Neutrophil (primary cell): ENCODE data around the gene SNTG2.

ENCODE experiments used
- H3K27ac ChIP-seq: fragments of 200-600 bp; sonication (generic); 2 replicates; pipeline ENCODE4 v1.5.1; 2016; ENCODE audit warnings: mild to moderate bottlenecking, moderate library complexity
- H3K27me3 ChIP-seq: fragments of 200-600 bp; sonication (generic); 2 replicates; pipeline ENCODE4 v1.6.0; 2016; ENCODE audit warnings: mild to moderate bottlenecking
- H3K36me3 ChIP-seq: fragments of 200-600 bp; sonication (generic); 2 replicates; pipeline ENCODE4 v1.5.1; 2017
- H3K4me1 ChIP-seq, 2 experiments: fragments of 200-600 bp in 1 of 2; sonication (generic) in 1 of 2; 1 replicate in 1 of 2; 2 replicates in 1 of 2; pipeline versions ENCODE4 v1.5.1 to v1.6.1; 2013 to 2016; ENCODE audit warnings: low read depth in 1 of 2, low read length in 1 of 2, mild to moderate bottlenecking in 1 of 2, moderate library complexity in 1 of 2; ENCODE audit not compliant: control insufficient read depth in 1 of 2, insufficient read depth in 1 of 2
- H3K4me3 ChIP-seq, 2 experiments: fragments of 200-600 bp in 1 of 2; sonication (generic) in 1 of 2; 1 replicate in 1 of 2; 2 replicates in 1 of 2; pipeline ENCODE4 v1.5.1; 2013 to 2016; ENCODE audit warnings: low read depth in 1 of 2, low read length in 1 of 2, mild to moderate bottlenecking in 1 of 2, moderate library complexity in 1 of 2
- H3K9me3 ChIP-seq: fragments of 200-600 bp; sonication (generic); 2 replicates; pipeline ENCODE4 v1.5.1; 2016
- CTCF ChIP-seq: fragments of 200-600 bp; sonication (generic); IDR thresholded peaks from 2 replicates; pipeline ENCODE4 v1.5.1; 2016; ENCODE audit warnings: antibody characterized with exemption

SNTG2 gene

DNA sequence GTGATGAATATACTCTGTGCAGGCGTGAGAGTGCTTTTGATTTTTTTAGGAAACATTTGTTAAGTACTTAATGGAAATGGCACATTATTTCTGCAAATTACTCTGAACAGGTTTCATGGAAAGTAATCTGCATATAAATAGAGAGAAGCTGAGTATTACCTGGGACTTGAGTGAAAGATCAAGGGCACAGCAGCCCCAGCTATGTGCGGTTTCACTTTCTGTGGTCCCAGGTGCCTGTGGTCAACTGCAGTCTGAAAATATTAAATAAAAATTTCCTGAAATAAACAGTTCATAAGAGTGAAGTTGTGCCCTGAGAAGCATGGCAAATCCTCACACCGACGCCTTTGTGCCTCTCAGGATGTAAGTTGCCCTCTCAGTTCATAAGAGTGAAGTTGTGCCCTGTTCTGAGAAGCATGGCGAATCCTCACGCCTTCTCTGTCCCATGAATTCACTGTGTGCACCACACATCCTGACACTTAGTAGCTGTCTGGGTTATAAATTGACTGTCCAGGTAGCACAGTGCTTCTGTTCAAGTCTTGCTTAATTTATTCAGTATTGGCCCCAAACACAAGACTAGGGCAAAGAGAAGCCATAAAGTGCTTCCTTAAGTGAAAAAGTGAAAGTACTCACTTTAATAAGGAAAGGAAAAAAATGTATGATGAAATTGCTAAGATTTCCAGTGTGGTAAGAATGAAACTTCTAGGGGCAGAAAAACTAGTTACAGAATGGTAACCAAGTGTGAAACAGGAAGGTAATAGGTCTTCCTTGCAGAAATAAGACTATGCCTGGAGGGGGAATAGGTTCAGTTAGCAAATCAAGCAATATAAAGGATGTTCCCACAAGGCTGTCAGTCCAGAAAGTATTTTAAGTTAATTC, 4.3 kb upstream of the SNTG2 start:
- no peaks in the 10 kb centered on the region for H3K36me3 ChIP-seq
- no peaks in the 10 kb centered on the region for H3K9me3 ChIP-seq
- H3K27ac ChIP-seq: no peak overlapping the region
- no peak overlapping the region for H3K4me3 ChIP-seq
- no peak for TF ChIP-seq CTCF
- peaks cover 59% of the 10 kb centered on the region for H3K27me3 ChIP-seq
- no peaks in the 10 kb centered on the region for H3K4me1 ChIP-seq

- Histone ChIP-seq H3K27ac (no peak overlapping the region), H3K27me3 (peaks cover 87% of the 10 kb centered on the region), H3K4me1 (no peaks in the 10 kb centered on the region), H3K9me3 (no peaks in the 10 kb centered on the region), H3K4me3 (no peak overlapping the region), H3K36me3 (no peaks in the 10 kb centered on the region)
- TF ChIP-seq CTCF: no peak
Measured at GRCh38 chr2:949384-950079, 1.1 kb upstream of the SNTG2 start.

DNA sequence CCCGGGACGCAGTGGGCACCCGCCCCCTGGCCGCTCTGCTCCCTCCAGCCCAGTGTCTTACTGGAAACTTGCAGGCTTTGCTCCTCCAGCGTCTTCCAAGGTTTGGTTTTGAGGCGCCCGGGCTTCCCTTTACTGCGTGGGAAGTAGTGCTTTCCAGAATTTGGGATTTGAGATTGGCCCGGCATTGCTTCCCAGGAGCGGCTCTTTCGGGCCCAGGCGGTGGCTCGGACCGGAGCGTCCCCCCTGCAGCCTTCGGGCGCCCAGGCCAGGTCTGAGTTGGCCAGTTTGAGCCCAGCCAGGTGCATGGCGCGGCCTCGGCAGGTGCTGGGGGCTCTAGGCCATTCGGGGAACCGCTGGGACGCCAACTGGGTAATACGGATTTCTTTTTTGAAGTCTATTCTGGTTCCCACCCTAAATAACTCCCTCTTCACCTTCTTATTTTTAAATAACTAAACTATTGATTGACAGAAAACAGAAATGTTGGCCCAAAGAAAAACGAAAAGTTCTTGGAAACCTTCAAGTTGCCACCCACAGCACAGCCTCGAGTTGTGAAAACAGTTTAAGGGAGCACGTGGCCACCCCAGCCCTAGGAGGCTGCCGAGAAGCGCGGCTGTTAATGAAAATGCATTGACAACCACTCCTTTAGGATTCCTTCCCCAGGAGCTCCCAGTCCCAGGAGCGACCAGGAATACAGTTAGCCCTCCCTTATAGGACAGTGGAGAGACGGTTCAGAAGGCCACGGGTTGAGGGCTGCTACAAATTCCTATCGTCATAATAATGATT, 766 bp downstream of the SNTG2 start:
- H3K4me1 ChIP-seq: no peaks in the 10 kb centered on the region
- peaks cover 92% of the 10 kb centered on the region for H3K27me3 ChIP-seq
- no peaks in the 10 kb centered on the region for H3K9me3 ChIP-seq
- H3K4me3 ChIP-seq: no peak overlapping the region
- TF ChIP-seq CTCF: no peak
- H3K36me3 ChIP-seq: no peaks in the 10 kb centered on the region
- H3K27ac ChIP-seq: no peak overlapping the region

DNA sequence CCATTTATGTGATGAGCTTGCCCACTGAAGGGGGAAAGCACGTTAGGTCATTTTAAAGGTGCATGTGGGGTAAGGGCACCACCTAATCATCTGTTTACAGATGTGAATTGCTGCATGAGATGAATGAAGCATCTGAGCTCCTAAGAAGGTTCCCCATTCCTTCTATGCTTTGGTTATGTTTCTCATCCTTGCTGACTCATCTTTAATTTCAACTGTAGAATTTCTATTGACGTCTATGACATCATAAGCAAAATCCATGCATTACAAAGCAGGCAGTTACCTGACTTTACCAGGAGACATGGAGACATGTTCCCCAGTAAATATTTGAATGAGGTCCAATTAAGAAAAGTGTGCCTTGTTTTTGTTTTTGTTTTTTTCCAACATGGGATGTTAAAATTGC, 2.8 kb downstream of the SNTG2 start:
- Histone ChIP-seq H3K27ac (no peak overlapping the region), H3K36me3 (no peaks in the 10 kb centered on the region), H3K27me3 (peaks cover 74% of the 10 kb centered on the region), H3K4me3 (no peak overlapping the region), H3K4me1 (no peaks in the 10 kb centered on the region), H3K9me3 (no peaks in the 10 kb centered on the region)
- TF ChIP-seq CTCF: no peak

GRCh38 chr2:953975-954686, 3.5 kb downstream of the SNTG2 start:
- H3K4me3 ChIP-seq: no peak overlapping the region
- no peaks in the 10 kb centered on the region for H3K4me1 ChIP-seq
- H3K27ac ChIP-seq: no peak overlapping the region
- H3K27me3 ChIP-seq: peaks cover 66% of the 10 kb centered on the region
- H3K36me3 ChIP-seq: no peaks in the 10 kb centered on the region
- no peak for TF ChIP-seq CTCF
- H3K9me3 ChIP-seq: no peaks in the 10 kb centered on the region
